ENCODE measurements around the gene SHROOM2. TPM values are rescaled to one million over a fixed set of nuclear protein-coding genes. Genes with fewer than 3 reads are reported as not detected.

Gene SHROOM2
- polyA plus RNA-seq, 3 donors, result 16.7 to 18.9 (median 16.8) TPM

DNA sequence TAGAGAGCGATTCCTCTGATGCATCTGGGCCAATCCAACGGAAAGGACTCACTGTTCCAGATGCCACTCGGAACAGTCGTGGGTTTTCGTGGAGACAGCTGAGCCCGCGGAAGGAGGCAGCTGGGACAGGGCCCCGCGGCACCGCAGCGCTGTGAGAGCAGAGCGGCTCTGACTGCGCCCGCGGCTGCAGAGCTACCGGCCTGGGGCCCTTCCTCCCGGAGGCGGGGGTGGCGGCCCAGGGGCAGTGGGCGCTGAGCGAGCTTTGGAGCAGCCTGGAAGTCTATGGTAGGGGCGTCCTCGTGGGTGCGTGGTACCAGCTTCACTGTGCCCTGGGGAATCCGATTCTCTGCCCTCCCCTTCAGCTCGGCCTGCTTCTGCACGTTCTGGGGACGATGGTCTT, 205.8 kb downstream of the SHROOM2 start:
- no peak for DNase-seq (ENCODE audit: low read depth in 3 of 3, low spot score in 2 of 3)

DNA sequence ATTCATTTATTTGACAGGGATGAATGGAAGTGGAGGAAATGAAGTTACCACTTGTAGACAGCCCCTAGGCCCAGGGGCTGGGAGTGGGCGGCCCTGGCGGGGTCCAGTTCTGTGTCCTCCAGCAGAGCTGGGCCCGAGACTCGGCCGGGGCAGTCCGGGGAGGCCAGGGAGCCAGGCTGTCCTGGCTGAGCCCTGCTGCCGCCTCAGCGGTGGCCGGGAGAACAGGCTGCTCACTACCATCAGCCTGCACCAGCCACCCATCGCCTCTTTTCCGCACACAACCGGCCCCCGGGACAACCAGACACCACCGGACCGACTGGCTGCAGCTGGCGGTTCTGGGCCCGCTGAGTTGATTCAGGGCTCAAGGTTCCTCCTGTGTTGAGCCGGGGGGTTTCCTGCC, 206.5 kb downstream of the SHROOM2 start:
- DNase-seq (ENCODE audit: low read depth in 3 of 3, low spot score in 2 of 3), result no peak

DNA sequence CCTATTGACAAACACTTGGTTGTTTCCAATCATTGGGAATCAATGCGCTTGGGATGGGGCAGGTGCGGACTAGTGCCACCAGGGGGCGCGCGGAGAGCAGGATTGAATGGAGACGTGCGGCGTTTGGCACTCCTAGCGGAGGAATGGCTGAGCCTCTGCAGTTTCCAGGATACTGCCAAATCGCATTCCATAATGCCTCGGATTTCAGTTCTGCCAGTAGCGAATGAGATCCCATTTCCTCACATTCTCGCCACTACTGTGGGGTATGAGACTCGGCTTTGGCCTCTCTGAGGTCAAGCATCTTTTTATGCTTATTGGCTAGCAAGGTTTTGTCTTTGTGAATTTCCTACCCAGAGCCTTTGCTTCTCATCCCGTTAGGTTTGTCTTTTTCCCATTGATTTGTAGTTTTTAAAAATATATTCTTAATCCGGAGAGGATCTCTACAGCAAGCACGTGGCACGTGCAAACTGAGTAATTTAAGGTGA, 209.7 kb downstream of the SHROOM2 start:
- no peak for DNase-seq (ENCODE audit: low read depth in 3 of 3, low spot score in 2 of 3)

DNA sequence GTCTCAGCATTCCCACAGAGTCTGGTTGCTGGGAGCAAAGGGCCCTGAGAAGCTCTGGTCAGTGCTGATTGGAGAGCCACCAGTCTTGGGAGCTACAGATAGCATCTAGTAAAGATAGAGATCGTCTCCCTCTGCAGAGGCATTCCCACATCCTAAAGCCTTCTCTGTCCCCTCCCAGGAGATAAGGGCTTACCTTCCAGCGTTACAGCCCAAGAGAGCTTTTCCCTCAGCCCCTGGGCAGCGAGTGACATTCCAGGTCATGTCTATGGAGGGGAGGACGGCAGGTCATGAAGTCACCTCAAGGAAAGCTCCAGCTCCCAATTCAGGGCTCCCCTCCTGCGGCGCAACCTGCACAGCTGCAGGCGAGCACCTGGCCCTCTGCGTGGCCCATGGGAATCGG, 210.8 kb downstream of the SHROOM2 start:
- no peak for DNase-seq (ENCODE audit: low read depth in 3 of 3, low spot score in 2 of 3)

DNA sequence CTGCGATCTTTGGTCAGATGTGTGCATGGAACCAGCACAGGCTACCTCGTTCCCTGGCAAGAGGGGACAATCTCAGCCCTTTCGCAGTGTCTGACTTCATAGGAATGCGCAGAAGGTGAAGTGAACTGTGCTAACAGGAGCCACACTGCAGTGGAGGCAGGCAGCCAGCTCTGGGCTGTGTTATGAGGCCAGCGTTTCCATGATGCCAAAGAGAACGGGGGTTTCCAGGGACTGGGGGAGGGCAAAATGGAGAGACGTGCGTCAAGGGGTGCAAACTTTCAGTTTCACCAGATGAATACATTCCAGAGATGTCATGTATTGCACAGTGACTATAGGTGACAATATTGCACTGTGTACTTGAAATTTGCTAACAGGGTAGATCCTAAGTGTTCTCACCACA, 211.3 kb downstream of the SHROOM2 start:
- DNase-seq (ENCODE audit: low read depth in 3 of 3, low spot score in 2 of 3), result no peak

Other genes starting within 250 kb of the SHROOM2 start
- 10 to 100 TPM; 12.8 to 14.2 (median 14.1) TPM for gene GPR143, start 20.6 kb upstream of the SHROOM2 start, polyA plus RNA-seq (ENCODE audit: insufficient read length in 3 of 3)
- gene CLDN34, start 180.9 kb downstream of the SHROOM2 start, polyA plus RNA-seq (ENCODE audit: insufficient read length in 3 of 3), result under 1 TPM in 1 of 3 donors, not detected in 2; 0.12 TPM